Lower lobe of right lung (tissue), 2 donors: ENCODE data around the gene HELT. TPM values are rescaled to one million over a fixed set of nuclear protein-coding genes. Genes with fewer than 3 reads are reported as not detected.

Source experiments
- ATAC-seq, 2 donors: fragments of 200-7000 bp; cut with Tn5 transposase; one replicate each; pipeline ENCODE4 v1.9.1; 2020 to 2022; ENCODE audit warnings: mild to moderate bottlenecking in 2 of 2, moderate library complexity in 2 of 2
- DNase-seq: peaks from one replicate; pipeline ENCODE4 v3.0.0-alpha.2; 2020
- H3K27ac ChIP-seq: fragments of 200-600 bp; one replicate; pipeline ENCODE4 v1.8.0; 2022
- H3K27me3 ChIP-seq: fragments of 200-600 bp; one replicate; pipeline ENCODE4 v1.8.0; 2022; ENCODE audit warnings: low read depth
- H3K36me3 ChIP-seq: fragments of 200-600 bp; one replicate; pipeline ENCODE4 v1.8.0; 2022; ENCODE audit warnings: mild to moderate bottlenecking
- H3K4me1 ChIP-seq: fragments of 200-600 bp; one replicate; pipeline ENCODE4 v1.8.0; 2022
- H3K4me3 ChIP-seq: fragments of 200-600 bp; one replicate; pipeline ENCODE4 v1.8.0; 2022; ENCODE audit warnings: mild to moderate bottlenecking
- H3K9me3 ChIP-seq: fragments of 200-600 bp; one replicate; pipeline ENCODE4 v1.8.0; 2022
- intact Hi-C: fragments of 100-400 bp; cut with DNase I; formaldehyde crosslinking; loops from one replicate; pipeline ENCODE4 v1.11.0; 2022
- total RNA-seq: library from RNA; stranded (reverse); fragmentation: NEBNext Ultra II Directional; extraction: Animal tissue kit (Norgen Biotek cat#: 25700); gene quantifications from one replicate; pipeline ENCODE4 v1.2.1, GENCODE V29; 2021
- TF ChIP-seq, protein P1 (sequence below): fragments of 200-600 bp; IDR thresholded peaks from one replicate; pipeline ENCODE4 v1.8.0; 2022; ENCODE audit warnings: antibody characterized with exemption, mild to moderate bottlenecking
- donor health status: DM: no; HTN: yes; CAD: no; lungs with severe emphysema.

HELT gene
- total RNA-seq, 1 donor from 2014 or later = 0.97 TPM

GRCh38 chr4:185005219-185005819 lies 13.0 kb upstream of the HELT start:
- intact Hi-C loops = no loop called here

GRCh38 chr4:185011408-185011807 lies 6.9 kb upstream of the HELT start:
- Histone ChIP-seq H3K27me3 (peaks cover 73% of the 10 kb centered on the region), H3K27ac (no peak overlapping the region), H3K9me3 (no peaks in the 10 kb centered on the region), H3K4me3 (no peak overlapping the region), H3K36me3 (no peaks in the 10 kb centered on the region), H3K4me1 (no peaks in the 10 kb centered on the region)
- TF ChIP-seq, protein P1, sequence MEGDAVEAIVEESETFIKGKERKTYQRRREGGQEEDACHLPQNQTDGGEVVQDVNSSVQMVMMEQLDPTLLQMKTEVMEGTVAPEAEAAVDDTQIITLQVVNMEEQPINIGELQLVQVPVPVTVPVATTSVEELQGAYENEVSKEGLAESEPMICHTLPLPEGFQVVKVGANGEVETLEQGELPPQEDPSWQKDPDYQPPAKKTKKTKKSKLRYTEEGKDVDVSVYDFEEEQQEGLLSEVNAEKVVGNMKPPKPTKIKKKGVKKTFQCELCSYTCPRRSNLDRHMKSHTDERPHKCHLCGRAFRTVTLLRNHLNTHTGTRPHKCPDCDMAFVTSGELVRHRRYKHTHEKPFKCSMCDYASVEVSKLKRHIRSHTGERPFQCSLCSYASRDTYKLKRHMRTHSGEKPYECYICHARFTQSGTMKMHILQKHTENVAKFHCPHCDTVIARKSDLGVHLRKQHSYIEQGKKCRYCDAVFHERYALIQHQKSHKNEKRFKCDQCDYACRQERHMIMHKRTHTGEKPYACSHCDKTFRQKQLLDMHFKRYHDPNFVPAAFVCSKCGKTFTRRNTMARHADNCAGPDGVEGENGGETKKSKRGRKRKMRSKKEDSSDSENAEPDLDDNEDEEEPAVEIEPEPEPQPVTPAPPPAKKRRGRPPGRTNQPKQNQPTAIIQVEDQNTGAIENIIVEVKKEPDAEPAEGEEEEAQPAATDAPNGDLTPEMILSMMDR = peak; percentile 24
- DNase-seq (no peak), ATAC-seq (peak in 1 of 2 donors; percentile 44)
- intact Hi-C loops = no loop called here

More at GRCh38 chr4:185005219-185005819, 13.0 kb upstream of the HELT start:
- Histone ChIP-seq H3K36me3 (no peaks in the 10 kb centered on the region), H3K27ac (no peak overlapping the region), H3K27me3 (peaks cover 27% of the 10 kb centered on the region), H3K9me3 (no peaks in the 10 kb centered on the region), H3K4me1 (peaks cover 12% of the 10 kb centered on the region), H3K4me3 (peak overlapping the region; percentile 25)
- ATAC-seq (peak; percentile 94 to 96), DNase-seq (peak; percentile 87)
- TF ChIP-seq, protein P1 = peak; percentile 94

- H3K36me3 ChIP-seq = no peaks in the 10 kb centered on the region
- H3K27me3 ChIP-seq = peaks cover 87% of the 10 kb centered on the region
- H3K9me3 ChIP-seq = no peaks in the 10 kb centered on the region
- DNase-seq = no peak
- no peaks in the 10 kb centered on the region for H3K4me1 ChIP-seq
- no peak overlapping the region for H3K4me3 ChIP-seq
- ATAC-seq = no peak
- intact Hi-C loops = no loop called here
- no peak overlapping the region for H3K27ac ChIP-seq
- TF ChIP-seq, protein P1 = no peak
Measured at GRCh38 chr4:185013417-185014125, 4.7 kb upstream of the HELT start.

- peaks cover 93% of the 10 kb centered on the region for H3K27me3 ChIP-seq
- TF ChIP-seq, protein P1 = no peak
Measured at GRCh38 chr4:185015108-185015507, 3.2 kb upstream of the HELT start.

GRCh38 chr4:185016101-185016940 lies 2.0 kb upstream of the HELT start:
- Histone ChIP-seq H3K36me3 (no peaks in the 10 kb centered on the region), H3K4me1 (peaks cover 24% of the 10 kb centered on the region), H3K4me3 (no peak overlapping the region), H3K27ac (no peak overlapping the region), H3K9me3 (no peaks in the 10 kb centered on the region), H3K27me3 (peaks cover 98% of the 10 kb centered on the region)
- TF ChIP-seq, protein P1 = no peak
- DNase-seq (no peak), ATAC-seq (no peak)
- intact Hi-C loops = no loop called here

More at GRCh38 chr4:185015108-185015507, 3.2 kb upstream of the HELT start:
- ATAC-seq = no peak
- DNase-seq = no peak
- H3K4me1 ChIP-seq = peaks cover 12% of the 10 kb centered on the region
- H3K4me3 ChIP-seq = no peak overlapping the region
- H3K27ac ChIP-seq = no peak overlapping the region
- intact Hi-C loops = no loop called here
- H3K36me3 ChIP-seq = no peaks in the 10 kb centered on the region
- H3K9me3 ChIP-seq = no peaks in the 10 kb centered on the region
